ENCODE measurements around the gene TMEM108.
A peak's percentile ranks its signal among the peaks of the same experiment; 100 is the strongest.

TMEM108 gene

DNA sequence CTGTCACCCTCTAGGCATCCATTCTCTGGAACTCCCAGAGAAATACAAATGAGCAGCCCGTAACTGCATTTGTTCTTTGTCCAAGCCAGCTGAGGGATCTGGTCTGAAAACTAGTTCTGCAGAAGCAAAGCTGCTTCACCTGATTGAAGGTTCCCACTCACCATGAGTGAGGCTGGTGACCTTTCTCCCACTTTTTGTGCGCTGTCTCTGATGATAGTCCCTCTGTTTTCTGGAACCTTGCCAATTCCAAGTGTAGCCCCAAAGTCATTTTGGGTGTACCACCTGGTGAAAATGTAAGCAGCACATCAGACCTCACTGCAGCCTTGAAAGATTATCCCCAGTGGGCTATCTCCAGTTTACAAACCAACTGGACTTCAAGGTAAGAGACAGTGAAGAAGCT is 322.3 kb downstream of the TMEM108 start:
- DNase-seq (ENCODE audit: low spot score), result peak; percentile 0

DNA sequence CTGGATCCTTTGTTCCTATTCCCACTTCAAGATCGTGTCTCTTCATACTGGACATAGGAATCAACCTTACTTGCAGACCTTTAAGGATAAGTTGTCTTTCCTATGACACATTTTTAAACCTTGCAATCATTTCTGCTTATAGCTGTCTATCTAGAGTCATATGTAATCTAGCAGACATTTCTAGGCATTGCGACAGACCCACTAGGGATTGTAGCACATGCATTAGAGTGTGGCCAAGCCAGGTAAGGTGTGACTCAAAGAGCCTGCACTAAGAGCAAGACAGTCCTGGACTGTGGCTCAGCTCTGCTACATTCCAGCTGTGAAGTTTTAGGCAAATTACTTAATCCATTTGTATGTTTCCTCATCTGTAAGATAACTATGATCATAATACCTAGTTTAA is 322.8 kb downstream of the TMEM108 start:
- no peak for DNase-seq (ENCODE audit: low spot score)

DNA sequence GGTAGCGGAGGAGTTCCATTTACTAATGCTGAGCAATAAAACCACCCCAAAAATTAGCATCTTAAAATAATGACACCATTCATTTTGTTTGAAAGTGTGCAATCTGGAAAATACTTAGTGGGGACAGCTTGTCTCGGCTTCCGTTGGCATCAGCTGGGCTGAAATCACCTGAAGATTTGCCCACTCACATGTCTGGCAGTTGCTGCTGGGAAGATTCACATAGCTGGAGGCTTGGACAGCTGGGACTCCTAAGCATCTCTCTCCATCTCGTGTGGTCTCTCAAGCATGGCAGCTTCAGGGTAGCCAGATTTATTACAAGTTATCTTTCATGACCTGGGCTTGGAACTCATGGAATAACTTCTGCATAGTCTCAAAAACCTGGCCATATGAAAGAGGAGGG is 323.2 kb downstream of the TMEM108 start:
- DNase-seq (ENCODE audit: low spot score), result no peak

DNA sequence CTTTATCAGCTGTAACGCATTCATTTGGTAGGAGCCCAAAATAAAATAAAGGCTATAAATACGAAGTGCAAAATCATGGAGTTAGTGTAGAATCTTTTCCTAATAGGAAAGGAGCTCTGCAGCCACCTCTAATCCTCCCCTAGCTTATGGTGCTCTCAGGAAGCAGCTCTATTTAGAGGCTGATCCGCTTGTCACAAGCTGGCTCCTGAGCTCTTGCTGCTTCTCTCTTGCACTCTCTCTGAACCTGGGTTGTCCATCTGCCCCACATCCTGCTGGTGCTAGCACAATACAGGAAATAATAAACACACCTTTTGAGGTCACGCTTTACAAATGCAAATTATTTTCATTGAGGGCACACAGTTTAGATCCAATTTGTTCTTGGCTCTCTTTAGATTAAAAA is 324.3 kb downstream of the TMEM108 start:
- DNase-seq (ENCODE audit: low spot score), result peak; percentile 0

DNA sequence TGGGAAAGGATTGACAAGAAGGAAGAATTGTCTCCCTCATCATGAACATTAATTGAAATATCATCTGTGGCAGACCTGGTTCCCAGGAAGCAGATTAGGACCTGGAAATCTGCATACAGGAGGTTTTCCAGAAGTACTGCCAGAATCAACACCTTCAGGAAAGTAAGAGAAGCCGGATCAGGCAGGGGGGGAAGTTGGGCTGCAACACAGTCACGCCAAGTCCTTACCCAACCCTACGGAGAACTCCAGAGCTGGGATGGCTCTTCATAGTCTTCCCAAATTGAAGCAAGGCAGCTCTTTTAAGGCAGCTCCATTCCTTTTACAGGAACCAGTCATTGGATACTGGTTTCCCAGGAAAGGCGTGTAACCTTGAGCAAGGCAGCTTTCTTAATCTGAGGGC is 326.5 kb downstream of the TMEM108 start:
- no peak for DNase-seq (ENCODE audit: low spot score)

DNA sequence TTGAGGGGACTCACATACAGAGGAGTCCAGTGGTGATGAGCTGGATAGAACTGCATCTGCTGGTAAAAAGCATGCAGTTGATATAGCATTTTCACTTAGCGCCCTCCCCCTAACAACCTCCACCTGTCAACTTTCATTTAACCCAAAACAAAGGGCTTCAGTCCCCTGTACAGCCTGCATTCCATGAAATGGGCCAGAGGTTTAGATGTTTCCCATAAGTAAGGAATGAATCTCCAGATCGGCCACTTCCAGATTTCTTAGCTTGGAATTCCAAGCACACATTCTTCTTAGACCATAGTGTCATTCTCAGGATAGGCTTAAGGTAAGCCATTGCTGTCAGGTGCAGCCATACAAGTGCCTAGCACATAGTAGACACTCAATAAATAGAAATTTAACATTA is 328.7 kb downstream of the TMEM108 start:
- no peak for DNase-seq (ENCODE audit: low spot score)

DNA sequence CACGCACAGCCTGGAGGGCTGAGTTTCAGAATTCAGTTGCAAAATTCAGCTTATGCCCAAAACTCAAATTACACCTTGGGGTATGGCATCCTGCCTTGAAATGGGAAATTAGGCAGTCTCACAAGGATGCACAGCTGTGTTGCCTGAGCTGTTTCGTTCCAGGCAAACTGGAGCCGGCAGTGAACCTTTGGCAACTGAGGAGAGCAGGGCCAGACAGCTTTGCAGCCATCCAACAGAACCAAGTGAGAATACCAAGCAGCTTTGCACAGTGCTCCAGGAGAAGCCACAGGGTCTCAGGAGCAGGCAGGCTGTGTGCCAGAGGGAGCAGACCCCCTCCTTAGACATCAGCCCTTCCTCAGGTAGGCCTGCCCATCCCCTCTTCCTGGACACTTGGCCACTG is 329.2 kb downstream of the TMEM108 start:
- no peak for DNase-seq (ENCODE audit: low spot score)

DNA sequence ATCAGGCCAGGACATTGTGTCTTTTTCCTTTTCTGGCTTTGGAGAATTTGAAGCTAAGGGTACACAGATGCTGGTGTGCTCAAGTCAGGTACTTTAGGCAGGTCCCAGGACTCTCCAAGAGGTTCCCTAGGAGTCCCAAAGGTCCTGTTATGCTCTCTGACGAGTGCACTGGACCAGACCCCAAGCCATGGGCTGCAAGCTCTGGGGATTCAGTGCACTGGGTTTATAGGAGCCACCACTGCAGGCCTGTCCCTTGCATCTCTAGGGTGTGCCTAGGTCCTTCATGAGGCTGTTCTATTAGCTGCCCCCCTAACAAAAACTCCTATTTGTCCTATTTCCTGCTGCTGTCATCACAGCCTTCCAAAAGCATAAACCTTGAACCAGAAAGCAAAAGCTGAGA is 329.8 kb downstream of the TMEM108 start:
- DNase-seq (ENCODE audit: low spot score), result no peak

DNA sequence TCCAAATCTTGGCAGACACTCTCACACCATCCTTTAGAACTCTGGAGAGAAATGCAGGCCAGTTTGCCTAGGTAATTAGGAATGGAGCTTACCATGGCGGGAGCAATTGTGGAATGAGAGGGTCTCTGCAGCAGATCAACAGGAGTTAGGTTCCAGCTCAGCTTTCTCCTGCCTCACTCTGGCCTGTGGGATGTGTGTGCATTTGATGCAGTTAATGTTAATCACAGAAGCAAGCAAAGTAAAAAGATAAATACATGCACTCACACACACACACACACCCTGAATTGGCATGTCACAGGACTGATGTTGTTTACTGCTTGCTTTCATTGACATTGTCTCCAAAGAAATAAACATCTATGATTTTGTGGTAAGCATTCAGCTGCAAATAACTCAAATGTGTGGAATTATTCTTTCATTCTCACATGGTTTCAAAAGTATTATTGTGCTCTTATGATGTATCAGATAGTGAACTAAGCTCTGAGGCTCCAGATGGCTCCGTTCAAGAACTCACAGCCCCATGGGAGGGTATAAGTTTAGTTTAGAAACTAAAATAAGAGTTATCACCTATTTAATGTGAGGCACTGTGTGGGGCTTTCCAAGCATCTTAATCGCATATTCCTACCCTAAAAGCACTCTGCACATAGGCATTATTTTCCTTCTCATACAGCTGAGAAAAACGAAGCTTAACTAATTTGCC is 330.3 kb downstream of the TMEM108 start:
- no peak for DNase-seq (ENCODE audit: low spot score)

DNA sequence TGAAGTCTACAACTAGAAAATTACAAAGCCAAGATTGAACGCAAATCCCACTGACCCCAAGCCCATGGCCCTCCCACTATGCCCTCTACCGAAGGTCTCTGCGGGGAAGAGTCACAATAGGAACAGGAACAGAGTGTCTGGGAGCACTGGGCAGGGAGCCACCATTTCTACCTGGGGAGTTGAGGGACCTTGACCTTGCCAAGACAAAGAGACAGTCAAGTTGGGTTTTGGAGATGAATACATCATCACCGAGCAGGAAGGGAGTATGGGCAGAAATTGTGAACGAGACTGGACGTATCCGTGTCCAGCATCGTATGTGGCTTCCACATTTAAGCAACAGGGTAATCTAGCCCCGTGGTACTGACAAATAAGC is 330.9 kb downstream of the TMEM108 start:
- no peak for DNase-seq (ENCODE audit: low spot score)

DNA sequence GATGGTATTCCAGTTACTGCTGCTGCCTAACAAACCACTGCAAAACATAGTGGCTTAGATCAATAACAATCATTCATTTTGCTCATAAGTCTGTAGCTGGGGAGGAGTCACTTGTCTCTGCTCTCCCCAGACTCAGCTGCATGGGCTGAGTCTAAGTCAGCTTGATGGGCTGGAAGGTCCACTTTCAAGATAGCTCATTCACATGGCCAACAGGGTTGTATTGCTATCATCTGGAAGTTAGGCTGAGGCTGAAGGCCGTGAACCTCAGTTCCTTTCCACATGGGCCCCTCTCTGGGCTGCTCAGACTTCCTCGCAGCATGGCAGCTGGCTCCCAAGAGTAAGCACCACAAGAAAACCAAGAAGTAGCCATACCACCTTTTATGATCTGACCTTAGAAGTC is 333.0 kb downstream of the TMEM108 start:
- DNase-seq (ENCODE audit: low spot score), result no peak

DNA sequence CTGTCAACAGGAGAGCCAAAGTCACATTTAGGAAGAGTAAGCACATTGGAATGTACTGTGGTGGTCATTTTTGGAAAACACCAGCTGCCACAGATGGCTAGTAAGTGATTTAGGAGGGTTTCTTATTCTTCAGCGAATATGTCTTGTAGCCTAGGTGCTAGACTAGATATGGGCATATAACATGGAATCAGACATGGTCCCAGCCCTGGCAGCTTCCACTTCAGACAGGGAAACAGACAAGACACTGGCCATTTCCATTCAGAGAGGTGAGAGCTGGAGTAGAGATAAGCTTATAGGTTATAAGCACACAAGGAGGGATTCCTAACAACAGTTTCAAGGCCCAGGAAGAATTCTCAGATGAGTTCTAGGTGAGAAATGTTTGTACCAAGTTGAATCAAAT is 333.5 kb downstream of the TMEM108 start:
- DNase-seq (ENCODE audit: low spot score), result no peak

DNA sequence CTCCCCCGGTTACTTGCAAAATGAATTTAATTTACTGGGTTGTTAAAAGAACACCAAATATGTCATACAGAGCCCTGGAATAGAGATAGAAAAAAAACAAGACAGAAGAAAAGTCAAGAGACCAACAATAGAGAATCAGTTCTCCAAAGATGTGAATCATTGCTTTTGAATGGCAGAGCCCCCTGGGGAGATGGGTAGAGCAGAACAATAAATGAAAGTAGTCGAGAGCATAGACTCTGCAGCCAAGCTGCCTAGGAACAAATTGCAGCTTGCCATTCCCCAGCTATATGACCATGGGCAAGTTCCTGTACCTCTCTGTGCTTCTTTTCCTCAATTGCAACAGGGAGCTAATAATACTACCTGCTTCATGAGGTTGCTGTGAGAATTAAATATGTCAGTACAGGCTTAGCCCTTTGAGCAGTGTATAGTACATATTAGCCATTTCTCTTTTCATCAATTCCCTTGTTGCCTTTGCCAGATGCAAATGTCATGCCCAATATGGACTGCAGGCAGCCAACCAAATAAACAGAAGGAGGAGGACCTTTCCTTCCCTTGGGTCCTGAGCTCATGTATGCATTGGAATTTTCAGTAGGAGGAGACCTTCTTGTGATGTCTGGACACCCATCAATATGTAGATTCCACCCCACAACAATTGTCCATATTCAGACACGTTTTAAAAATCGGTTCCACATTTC is 336.7 kb downstream of the TMEM108 start:
- no peak for DNase-seq (ENCODE audit: low spot score)

DNA sequence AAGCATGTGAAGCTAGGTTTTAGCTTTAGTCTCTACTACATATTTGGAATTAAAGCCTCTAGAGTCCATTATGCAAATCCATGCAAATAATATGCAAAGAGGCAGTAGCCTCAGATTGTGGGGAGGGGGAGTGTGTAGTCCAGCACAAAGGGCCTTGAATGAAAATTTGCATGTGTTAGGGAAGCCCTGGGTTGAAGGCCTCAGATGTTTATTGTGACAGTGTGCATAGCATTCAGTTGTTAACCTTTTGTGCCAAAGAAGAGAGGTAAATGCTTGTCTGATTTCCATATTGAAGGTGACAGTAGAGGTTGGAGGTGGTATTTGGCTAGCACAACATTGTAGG is 337.2 kb downstream of the TMEM108 start:
- no peak for DNase-seq (ENCODE audit: low spot score)

DNA sequence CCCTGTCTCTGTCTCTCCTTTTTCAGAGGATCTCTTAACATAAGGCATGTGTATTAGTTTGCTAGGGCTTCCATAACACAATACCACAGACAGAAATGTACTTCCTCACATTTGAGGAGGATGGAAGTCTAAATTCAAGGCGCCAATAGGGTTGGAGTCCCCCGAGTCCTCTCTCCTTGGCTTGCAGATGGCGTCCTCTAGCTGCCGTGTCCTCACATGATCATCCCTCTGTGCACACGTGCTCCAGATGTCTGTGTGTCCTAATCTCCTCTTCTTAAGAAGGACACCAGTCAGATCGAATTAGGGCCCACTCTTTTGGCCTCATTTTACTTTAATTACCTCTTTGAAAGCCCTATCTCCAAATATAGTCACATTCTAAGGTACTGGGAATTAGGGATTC is 338.6 kb downstream of the TMEM108 start:
- DNase-seq (ENCODE audit: low spot score), result no peak

DNA sequence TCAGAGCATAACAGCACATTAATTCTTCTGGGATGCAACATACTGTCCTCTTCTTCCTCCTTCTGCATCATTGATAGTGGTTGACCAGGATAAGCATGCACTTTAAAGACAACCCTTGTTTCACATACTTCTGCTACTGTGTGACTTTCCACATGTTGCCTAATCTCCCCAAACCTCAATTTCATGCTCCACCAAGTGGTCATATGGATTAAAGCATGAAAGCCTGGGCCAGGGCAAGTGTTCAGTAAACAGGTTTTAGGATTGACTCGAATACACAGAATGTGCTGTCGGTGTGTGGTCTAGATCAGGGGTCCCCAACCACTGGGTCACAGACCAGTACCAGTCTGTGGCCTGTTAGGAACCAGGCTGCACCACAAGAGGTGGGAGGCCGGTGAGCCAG is 339.2 kb downstream of the TMEM108 start:
- peak; percentile 77 for DNase-seq (ENCODE audit: low spot score)

DNA sequence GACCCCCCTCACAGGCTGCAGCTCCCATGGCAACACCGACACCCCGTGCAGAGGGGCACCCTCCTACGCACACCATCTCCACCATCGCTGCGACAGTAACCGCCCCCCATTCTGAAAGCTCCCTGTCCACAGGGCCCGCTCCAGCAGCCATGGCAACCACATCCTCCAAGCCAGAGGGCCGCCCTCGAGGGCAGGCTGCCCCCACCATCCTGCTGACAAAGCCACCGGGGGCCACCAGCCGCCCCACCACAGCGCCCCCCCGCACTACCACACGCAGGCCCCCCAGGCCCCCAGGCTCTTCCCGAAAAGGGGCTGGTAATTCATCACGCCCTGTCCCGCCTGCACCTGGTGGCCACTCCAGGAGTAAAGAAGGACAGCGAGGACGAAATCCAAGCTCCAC is 341.7 kb downstream of the TMEM108 start:
- no peak for DNase-seq (ENCODE audit: low spot score)

DNA sequence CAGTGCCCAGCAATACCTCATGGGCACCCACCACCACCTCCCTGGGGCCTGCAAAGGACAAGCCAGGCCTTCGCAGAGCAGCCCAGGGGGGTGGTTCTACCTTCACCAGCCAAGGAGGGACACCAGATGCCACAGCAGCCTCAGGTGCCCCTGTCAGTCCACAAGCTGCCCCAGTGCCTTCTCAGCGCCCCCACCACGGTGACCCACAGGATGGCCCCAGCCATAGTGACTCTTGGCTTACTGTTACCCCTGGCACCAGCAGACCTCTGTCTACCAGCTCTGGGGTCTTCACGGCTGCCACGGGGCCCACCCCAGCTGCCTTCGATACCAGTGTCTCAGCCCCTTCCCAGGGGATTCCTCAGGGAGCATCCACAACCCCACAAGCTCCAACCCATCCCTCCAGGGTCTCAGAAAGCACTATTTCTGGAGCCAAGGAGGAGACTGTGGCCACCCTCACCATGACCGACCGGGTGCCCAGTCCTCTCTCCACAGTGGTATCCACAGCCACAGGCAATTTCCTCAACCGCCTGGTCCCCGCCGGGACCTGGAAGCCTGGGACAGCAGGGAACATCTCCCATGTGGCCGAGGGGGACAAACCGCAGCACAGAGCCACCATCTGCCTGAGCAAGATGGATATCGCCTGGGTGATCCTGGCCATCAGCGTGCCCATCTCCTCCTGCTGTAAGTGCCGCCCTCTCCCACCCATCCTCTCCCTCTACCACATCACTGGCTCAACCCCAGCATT is 342.5 kb downstream of the TMEM108 start:
- no peak for DNase-seq (ENCODE audit: low spot score)

DNA sequence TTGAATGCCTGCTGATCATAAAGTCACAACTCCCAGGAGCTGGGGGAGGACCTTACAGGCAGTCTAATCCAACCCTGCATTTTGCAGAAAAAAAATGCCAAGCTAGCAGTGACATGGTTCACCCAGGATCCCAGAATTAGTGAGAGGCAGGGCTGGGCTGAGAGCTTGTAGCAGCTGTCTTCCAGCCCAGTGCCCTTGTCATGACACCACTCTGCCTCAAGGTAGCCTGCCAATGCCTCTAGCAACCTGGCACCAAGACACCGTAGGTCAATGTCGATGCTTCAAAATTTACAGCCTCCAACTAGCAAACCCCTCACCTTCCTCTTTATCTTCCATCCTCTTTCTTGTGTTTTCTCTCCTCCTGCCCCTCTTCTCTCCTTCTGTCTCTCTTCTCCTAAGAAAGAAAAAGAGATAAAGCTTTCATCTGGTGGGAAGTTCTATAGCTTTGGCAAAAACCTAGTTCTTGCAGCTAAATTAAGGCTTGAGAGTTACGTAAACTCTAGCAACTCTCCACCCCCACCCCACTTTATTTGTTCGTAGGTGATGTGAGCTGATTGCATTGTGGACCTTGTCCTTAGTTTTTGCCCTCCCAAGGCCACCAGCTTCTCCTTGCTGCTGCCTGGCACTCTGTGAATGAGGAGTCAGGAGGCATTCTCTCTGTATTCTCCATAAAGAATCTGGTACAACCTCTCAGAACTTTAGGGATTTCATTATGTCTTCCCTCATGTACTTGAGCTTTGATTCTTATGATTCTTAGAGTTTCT is 343.3 kb downstream of the TMEM108 start:
- no peak for DNase-seq (ENCODE audit: low spot score)

DNA sequence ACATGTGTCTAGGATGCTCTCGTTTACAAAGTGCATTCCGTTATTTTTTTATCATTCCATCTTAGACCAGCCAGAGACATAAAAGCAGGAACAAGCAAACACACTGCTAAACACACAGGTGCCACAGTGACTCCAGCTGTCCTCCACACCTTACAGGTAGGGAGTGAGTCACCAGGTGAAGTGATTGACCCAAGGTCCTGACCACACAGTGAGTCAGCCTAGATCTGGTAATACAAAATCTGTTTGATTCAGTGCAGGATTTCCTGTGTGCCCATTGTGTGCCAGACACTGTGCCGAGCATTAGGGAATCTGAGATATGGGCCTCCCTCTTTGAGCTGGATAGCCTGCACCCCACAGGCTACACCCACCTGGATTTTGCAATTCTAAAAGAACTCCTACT is 345.0 kb downstream of the TMEM108 start:
- DNase-seq (ENCODE audit: low spot score), result no peak

DNA sequence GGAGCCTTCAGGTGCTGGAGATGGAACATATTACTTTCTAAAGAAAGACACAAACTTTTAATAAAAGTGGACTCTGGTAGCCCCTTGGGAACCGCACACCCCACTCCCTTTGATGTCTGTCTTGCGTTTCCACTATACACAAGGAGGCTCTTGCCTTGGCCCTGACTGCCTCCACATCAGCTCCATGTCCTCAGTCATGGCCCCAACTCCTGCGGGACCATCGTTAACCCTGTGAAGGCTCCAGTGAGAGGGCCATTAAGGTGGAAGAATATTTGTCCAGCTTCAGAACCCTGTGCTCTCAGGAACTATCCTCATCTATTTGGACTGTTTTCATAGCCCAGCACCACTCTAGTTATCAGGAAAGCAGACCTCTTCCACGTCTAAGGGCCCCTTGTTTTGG is 345.6 kb downstream of the TMEM108 start:
- DNase-seq (ENCODE audit: low spot score), result no peak

DNA sequence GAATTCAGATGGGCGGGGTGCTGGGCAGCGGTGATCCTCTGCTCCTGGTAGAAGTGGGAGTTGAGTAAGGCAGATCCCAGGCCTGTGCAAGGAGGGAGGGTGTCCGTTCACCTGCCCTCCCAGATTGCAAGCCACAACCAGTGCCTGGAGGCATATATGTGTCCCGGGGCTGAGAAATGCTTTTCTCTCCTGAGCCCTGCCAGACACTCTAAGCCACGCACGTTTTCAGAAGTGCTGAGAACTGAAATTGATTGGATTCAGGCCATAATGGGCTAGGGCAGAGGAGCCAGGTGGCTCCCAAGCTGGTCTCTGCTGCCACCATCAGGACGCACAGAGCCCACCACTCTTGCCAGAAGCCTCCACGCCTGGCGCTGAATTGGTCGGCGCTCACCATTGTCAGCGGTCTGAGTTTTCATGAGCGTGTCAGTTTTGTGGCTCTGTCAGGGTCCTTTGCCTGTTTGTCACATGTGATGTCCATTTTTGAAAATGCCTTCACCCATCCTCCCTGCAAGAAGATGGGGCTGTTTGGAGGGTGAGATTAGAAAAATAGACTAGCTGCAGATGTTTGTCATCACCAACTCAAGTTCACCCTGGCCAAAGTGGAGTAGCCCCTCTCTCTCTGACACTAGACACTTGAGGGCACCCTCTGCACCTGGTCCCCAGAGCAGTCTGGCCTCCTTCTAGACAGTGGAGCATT is 346.3 kb downstream of the TMEM108 start:
- DNase-seq (ENCODE audit: low spot score), result peak; percentile 76
